Tibial artery (tissue), 4 donors: ENCODE measurements around the gene ETHE1.
"Not testable (repeated sequence)": the region's sequence is repeated elsewhere in the genome, so short reads cannot be mapped to it uniquely, and the experiment has no call there.

Experiments
- DNase-seq, 2 donors: peaks; one replicate each; pipeline ENCODE4 v3.0.0-alpha.2; 2019
- H3K27ac ChIP-seq, 2 donors: fragments of 200-600 bp; sonication (generic) in 1 of 2; 1 replicate in 1 of 2; 2 replicates in 1 of 2; pipeline ENCODE4 v1.5.1; 2018 to 2019; ENCODE audit warnings: mild to moderate bottlenecking in 1 of 2
- H3K27me3 ChIP-seq, 2 donors: fragments of 200-600 bp; sonication (generic) in 1 of 2; one replicate each; pipeline versions ENCODE4 v1.5.1 to v1.6.0; 2016 to 2019
- H3K36me3 ChIP-seq, 3 donors: fragments of 200-600 bp; sonication (generic) in 2 of 3; one replicate each; pipeline ENCODE4 v1.5.1; 2016 to 2019; ENCODE audit warnings: mild to moderate bottlenecking in 2 of 3
- H3K4me1 ChIP-seq, 4 donors: fragments of 200-600 bp; sonication (generic) in 2 of 4; 1 replicate in 3 of 4; 2 replicates in 1 of 4; pipeline ENCODE4 v1.5.1; 2016 to 2019
- H3K4me3 ChIP-seq, 2 donors: fragments of 200-600 bp; sonication (generic) in 1 of 2; 1 replicate in 1 of 2; 2 replicates in 1 of 2; pipeline ENCODE4 v1.5.1; 2018 to 2019; ENCODE audit warnings: mild to moderate bottlenecking in 2 of 2
- H3K9me3 ChIP-seq, 3 donors: fragments of 200-600 bp; sonication (generic) in 1 of 3; one replicate each; pipeline ENCODE4 v1.5.1; 2016 to 2019
- CTCF ChIP-seq, 2 experiments: fragments of 200-600 bp in 1 of 2; fragments of 450-650 bp in 1 of 2; IDR thresholded peaks; one replicate each; pipeline ENCODE4 v1.5.1; 2017 to 2019; ENCODE audit warnings: antibody characterized with exemption in 2 of 2, mild to moderate bottlenecking in 1 of 2, moderate library complexity in 1 of 2
- intact Hi-C: fragments of 100-400 bp; cut with DNase I; formaldehyde crosslinking; loops from one replicate; pipeline ENCODE4 v1.15.0; 2023; ENCODE audit warnings: low total_unique reads

Gene ETHE1

DNA sequence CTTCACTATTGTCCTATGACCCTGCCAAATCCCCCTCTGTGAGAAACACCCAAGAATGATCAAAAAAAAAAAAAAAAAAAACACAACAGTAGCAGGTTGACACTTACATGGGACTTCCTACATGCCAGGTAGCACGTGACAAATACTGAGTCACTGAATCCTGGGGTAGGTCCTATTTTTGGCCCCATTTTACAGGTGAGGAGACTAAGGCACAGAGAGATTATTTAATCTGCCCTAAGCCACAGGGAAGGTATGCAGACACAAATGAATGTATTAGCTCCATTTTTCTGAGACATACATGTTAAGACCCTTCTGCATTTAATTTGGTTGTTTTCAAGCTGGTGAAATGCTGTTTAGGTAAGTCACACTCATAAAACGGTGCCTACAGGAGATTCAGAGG lies 21.7 kb upstream of the ETHE1 start:
- Histone ChIP-seq H3K4me3 (no peak overlapping the region), H3K27ac (no peak overlapping the region), H3K9me3 (no peaks in the 10 kb centered on the region), H3K27me3 (no peaks in the 10 kb centered on the region), H3K36me3 (peaks cover 30 to 67% (median 66%) of the 10 kb centered on the region in 3 donors), H3K4me1 (no peaks in the 10 kb centered on the region)
- no peak for TF ChIP-seq CTCF (IDR thresholded peaks at IDR 0.05)
- intact Hi-C loops, result no loop called here
- no peak for DNase-seq

- H3K9me3 ChIP-seq, H3K4me3 ChIP-seq, intact Hi-C loops, H3K4me1 ChIP-seq, H3K27me3 ChIP-seq, DNase-seq, H3K27ac ChIP-seq: not testable (repeated sequence)
- peaks cover 37 to 67% (median 66%) of the 10 kb centered on the region in 3 donors for H3K36me3 ChIP-seq
Observed at GRCh38 chr19:43547926-43548325, 20.9 kb upstream of the ETHE1 start.

DNA sequence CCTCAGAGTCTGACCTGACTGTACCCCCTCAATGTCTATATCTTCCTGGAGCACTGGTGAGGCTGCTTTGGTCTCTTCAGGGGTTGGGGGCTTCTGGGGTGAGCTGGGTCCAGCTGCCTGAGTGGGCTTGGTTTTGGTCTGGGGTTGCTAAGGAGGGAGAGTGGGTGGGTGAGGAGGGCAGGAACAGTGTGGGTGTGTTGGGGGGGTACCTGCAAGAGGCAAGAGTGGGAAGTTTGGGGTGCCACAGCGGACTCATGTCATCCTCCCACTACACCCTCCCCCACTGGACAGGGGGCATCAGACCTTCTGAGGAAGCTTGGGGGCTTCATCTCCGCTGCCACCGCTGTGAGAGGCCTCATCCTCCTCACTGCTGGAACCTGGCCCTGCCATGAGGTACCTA lies 19.6 kb upstream of the ETHE1 start:
- H3K4me1 ChIP-seq, result no peaks in the 10 kb centered on the region
- DNase-seq, result no peak
- H3K4me3 ChIP-seq, result no peak overlapping the region
- H3K27ac ChIP-seq, result no peak overlapping the region
- no peaks in the 10 kb centered on the region for H3K9me3 ChIP-seq
- no peak for TF ChIP-seq CTCF (IDR thresholded peaks at IDR 0.05)
- H3K36me3 ChIP-seq, result peaks cover 38 to 67% (median 63%) of the 10 kb centered on the region in 3 donors
- intact Hi-C loops, result no loop called here
- no peaks in the 10 kb centered on the region for H3K27me3 ChIP-seq

GRCh38 chr19:43545981-43546380 lies 19.0 kb upstream of the ETHE1 start:
- intact Hi-C loops, result no loop called here
- TF ChIP-seq CTCF (IDR thresholded peaks at IDR 0.05), result no peak
- Histone ChIP-seq H3K36me3 (peaks cover 35 to 67% (median 57%) of the 10 kb centered on the region in 3 donors), H3K27ac (no peak overlapping the region), H3K27me3 (no peaks in the 10 kb centered on the region), H3K4me3 (no peak overlapping the region), H3K4me1 (no peaks in the 10 kb centered on the region), H3K9me3 (no peaks in the 10 kb centered on the region)
- DNase-seq, result no peak

DNA sequence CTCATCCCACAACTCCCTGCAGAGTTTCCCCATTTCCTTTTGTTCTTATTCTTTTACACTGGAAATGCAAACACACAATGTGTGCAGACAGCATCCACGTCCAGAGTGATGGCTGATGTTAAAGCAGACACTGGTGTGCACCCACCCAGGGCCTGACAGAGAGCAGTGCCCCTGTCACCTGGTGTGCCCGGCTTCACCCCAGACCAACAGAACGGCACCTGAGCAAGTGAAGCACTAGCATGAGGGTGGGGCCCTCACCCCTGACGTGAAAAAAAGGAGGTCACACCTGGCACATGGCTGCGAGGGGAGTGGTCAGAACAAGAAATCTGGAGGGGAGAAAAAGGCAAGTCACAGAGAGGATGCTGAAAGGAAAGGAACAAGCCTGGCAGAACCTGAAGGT lies 18.3 kb upstream of the ETHE1 start:
- DNase-seq, result no peak
- H3K4me1 ChIP-seq, result no peaks in the 10 kb centered on the region
- intact Hi-C loops, result no loop called here
- no peaks in the 10 kb centered on the region for H3K27me3 ChIP-seq
- no peak overlapping the region for H3K4me3 ChIP-seq
- no peaks in the 10 kb centered on the region for H3K9me3 ChIP-seq
- no peak overlapping the region for H3K27ac ChIP-seq
- H3K36me3 ChIP-seq, result peaks cover 28 to 67% (median 54%) of the 10 kb centered on the region in 3 donors
- no peak for TF ChIP-seq CTCF (IDR thresholded peaks at IDR 0.05)

DNA sequence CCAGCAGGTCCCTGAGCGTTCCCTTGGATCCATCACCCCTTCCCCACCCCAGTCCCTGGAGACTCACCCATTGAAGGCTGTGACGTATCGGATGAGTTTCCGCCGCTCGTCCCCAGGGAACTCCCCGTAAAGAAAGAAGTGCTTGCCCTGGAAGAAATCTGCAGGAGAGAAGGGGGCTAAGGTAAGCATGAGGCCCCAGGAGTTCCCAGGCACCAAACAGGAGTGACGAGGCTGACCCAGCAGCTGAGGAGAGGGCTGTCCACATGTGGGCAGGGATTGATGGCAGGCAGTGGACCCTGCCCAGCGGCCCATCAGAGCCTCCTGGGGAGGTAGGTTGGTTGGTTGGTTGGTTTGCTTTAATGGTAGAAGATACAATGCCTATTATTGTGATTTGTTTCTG lies 17.1 kb upstream of the ETHE1 start:
- Histone ChIP-seq H3K27ac (no peak overlapping the region), H3K36me3 (peaks cover 34 to 74% (median 60%) of the 10 kb centered on the region in 3 donors)
- intact Hi-C loops, result no loop called here

More for the DNA sequence above, 17.1 kb upstream of the ETHE1 start:
- no peak overlapping the region for H3K4me3 ChIP-seq
- no peak for DNase-seq
- H3K27me3 ChIP-seq, result no peaks in the 10 kb centered on the region
- no peak for TF ChIP-seq CTCF (IDR thresholded peaks at IDR 0.05)
- H3K9me3 ChIP-seq, result no peaks in the 10 kb centered on the region
- H3K4me1 ChIP-seq, result no peaks in the 10 kb centered on the region
